ENCODE data around the gene CFAP99. TPM values are rescaled to one million over a fixed set of nuclear protein-coding genes. Genes with fewer than 3 reads are reported as not detected.
A peak's percentile ranks its signal among the peaks of the same experiment; 100 is the strongest.

The CFAP99 gene
- total and polyA plus RNA-seq, 8 donors = 0.05 to 1.4 (median 0.62) TPM; not detected in 3

DNA sequence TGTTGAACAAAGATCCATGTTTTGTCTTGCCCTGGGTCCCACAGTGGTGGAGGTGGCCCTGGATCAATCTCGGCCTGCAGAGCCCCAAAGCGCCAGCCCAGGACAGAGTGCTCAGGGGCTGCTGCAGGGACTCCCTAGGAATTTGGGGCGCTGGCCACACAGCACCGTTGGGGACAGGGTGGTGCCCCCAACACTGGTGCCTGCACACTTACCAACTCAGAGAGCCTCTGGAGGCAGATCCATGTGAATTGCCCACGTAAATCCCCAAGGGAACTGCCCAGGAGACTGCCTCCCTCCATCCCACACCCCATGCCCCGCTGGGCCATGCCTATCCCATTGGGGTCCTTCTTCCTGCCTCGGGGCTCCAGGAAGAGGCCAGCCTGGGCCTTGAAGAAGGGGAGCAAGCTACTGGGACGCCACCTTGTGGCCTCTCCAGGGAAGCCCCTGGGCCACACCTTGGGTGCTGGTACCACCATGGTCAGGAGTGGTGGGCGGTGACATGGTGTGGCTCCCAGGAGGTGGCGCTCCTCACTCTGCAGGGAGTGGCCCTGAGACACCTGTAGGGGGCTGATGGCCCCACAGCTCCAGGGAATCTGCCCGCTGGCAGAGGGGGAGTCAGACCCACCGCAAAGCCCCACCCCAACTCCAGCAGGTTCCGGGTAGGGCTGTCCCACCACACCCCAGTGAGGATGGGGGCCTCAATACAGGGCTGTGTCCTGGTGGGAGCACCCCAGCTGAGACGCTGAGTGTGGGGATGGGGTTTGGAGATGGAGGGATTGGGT, 22.8 kb downstream of the CFAP99 start:
- DNase-seq = peak; percentile 78 to 80
- Histone ChIP-seq H3K27me3 (peaks cover 0 to 5% (median 0%) of the 10 kb centered on the region in 3 donors), H3K9me3 (no peaks in the 10 kb centered on the region), H3K27ac (no peak overlapping the region), H3K4me3 (no peak overlapping the region), H3K4me1 (peaks cover 0 to 8% (median 1%) of the 10 kb centered on the region in 4 donors), H3K36me3 (no peaks in the 10 kb centered on the region)
- 40 to 73% (median 47%) methylated on average over 4 to 14 of the region's 14 CpGs for WGBS, 5 donors
- TF ChIP-seq POLR2A (IDR thresholded peaks at IDR 0.05) (no peak), EP300 (IDR thresholded peaks at IDR 0.05) (no peak), POLR2AphosphoS5 (IDR thresholded peaks at IDR 0.05) (peak in 1 of 3 donors; percentile 18)
- TF ChIP-seq, protein P1, sequence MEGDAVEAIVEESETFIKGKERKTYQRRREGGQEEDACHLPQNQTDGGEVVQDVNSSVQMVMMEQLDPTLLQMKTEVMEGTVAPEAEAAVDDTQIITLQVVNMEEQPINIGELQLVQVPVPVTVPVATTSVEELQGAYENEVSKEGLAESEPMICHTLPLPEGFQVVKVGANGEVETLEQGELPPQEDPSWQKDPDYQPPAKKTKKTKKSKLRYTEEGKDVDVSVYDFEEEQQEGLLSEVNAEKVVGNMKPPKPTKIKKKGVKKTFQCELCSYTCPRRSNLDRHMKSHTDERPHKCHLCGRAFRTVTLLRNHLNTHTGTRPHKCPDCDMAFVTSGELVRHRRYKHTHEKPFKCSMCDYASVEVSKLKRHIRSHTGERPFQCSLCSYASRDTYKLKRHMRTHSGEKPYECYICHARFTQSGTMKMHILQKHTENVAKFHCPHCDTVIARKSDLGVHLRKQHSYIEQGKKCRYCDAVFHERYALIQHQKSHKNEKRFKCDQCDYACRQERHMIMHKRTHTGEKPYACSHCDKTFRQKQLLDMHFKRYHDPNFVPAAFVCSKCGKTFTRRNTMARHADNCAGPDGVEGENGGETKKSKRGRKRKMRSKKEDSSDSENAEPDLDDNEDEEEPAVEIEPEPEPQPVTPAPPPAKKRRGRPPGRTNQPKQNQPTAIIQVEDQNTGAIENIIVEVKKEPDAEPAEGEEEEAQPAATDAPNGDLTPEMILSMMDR (IDR thresholded peaks at IDR 0.05) = peak in 5 of 7 experiments; percentile 58 to 78 (median 70)
- intact Hi-C loops (cut with DNase I; ENCODE audit: low total_unique reads) = no loop called here

- TF ChIP-seq, protein P1 (IDR thresholded peaks at IDR 0.05) = no peak
- no peak for TF ChIP-seq POLR2AphosphoS5 (IDR thresholded peaks at IDR 0.05)
- no peak for TF ChIP-seq POLR2A (IDR thresholded peaks at IDR 0.05)
- no peak for TF ChIP-seq EP300 (IDR thresholded peaks at IDR 0.05)
- peaks cover 0 to 5% (median 0%) of the 10 kb centered on the region in 3 donors for H3K27me3 ChIP-seq
- no peak overlapping the region for H3K4me3 ChIP-seq
- no peaks in the 10 kb centered on the region for H3K36me3 ChIP-seq
- WGBS, 5 donors = 75 to 79% (median 78%) methylated on average over 16 to 20 of the region's 20 CpGs
- no peak overlapping the region for H3K27ac ChIP-seq
- intact Hi-C loops (cut with DNase I; ENCODE audit: low total_unique reads) = no loop called here
- DNase-seq = no peak
- H3K9me3 ChIP-seq = no peaks in the 10 kb centered on the region
- peaks cover 0 to 8% (median 1%) of the 10 kb centered on the region in 4 donors for H3K4me1 ChIP-seq
These were observed 23.6 kb downstream of the CFAP99 start for GRCh38 chr4:2442175-2442993.

DNA sequence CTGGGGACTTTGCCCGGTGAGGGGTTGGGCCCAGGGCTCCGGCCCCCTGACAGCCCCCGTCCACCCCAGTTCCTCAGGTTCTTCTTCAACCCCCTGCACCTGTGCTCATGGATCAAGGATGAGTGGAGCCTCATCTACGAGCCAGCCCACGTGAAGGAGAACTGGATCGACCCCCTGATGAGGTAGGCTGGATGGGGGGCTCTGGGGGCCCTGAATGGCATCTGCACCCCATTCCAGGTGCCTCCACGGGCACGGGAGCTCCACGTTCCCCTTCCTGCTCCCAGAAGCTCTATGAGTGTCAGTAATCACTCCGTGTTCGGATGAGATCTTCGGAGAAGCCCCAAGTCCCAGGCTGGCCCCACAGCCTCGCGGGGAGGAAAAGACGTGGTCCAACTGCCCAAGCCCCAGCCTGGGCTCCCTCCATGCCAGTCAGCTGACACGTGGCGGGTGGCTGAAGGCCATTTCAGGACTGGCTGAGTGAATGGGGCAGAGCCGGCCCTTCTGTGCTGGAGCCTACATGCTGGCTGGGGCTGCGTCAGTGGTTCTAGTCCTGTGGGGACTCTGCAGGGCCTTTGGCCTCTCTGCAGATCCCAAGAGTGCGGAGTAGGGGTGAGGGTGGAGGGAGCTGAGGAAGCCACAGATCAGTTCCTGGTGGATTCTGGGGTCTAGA, 24.4 kb downstream of the CFAP99 start:
- intact Hi-C loops (cut with DNase I; ENCODE audit: low total_unique reads) = no loop called here
- Histone ChIP-seq H3K27me3 (peaks cover 0 to 5% (median 0%) of the 10 kb centered on the region in 3 donors), H3K4me1 (peaks cover 0 to 8% (median 1%) of the 10 kb centered on the region in 4 donors), H3K36me3 (no peaks in the 10 kb centered on the region), H3K9me3 (no peaks in the 10 kb centered on the region), H3K4me3 (no peak overlapping the region), H3K27ac (no peak overlapping the region)
- no peak for DNase-seq
- TF ChIP-seq POLR2AphosphoS5 (IDR thresholded peaks at IDR 0.05) = no peak
- 76 to 86% (median 81%) methylated on average over 12 to 20 of the region's 20 CpGs for WGBS, 5 donors

DNA sequence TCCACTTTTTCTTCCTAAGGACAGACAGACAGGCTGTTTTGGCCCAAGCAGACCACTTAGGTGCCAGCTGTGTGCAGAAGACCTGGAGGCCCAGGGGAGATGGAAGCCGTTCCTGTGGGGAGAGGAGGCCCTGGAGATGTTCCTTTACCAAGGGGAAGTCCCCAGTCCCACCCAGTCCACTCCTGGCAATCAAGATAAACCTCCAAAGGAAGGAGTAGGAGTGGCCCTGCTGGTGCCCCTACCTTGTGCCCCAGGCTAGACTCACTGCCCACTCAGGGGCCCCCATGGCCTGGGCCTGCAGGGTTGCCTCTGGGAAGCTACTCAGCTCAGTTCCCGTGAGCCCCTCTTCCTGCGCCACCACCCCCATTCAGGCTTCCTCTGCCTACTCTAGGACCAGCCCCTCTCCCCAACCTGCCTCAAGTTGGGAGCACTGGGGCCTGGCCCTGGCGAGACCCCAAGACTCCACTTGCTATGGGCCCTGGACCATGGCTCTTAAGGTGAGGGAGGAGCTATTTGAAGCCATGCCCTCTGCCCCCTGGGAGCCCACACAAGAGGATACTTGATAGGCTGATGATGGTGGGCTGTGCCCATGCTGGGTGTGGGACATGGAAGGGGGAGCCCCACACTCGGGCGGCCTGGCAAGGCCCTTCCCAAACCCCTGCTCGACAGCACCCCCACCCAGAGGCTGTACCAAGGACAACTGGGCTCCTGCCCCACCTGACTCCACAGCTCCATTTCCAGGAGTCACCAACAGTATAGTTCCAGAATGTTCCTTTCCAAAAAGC, 25.4 kb downstream of the CFAP99 start:
- Histone ChIP-seq H3K4me1 (peaks cover 0 to 8% (median 1%) of the 10 kb centered on the region in 4 donors), H3K36me3 (no peaks in the 10 kb centered on the region), H3K27ac (no peak overlapping the region), H3K27me3 (peaks cover 0 to 5% (median 0%) of the 10 kb centered on the region in 3 donors), H3K4me3 (no peak overlapping the region), H3K9me3 (no peaks in the 10 kb centered on the region)
- 85 to 100% (median 87%) methylated on average over 5 to 7 of the region's 7 CpGs for WGBS, 5 donors
- TF ChIP-seq POLR2A (IDR thresholded peaks at IDR 0.05) = no peak
- no peak for TF ChIP-seq EP300 (IDR thresholded peaks at IDR 0.05)
- TF ChIP-seq, protein P1 (IDR thresholded peaks at IDR 0.05) = no peak
- no peak for TF ChIP-seq POLR2AphosphoS5 (IDR thresholded peaks at IDR 0.05)
- DNase-seq = no peak
- intact Hi-C loops (cut with DNase I; ENCODE audit: low total_unique reads) = no loop called here

Measured in stomach (tissue), 9 donors.